GM18508 (cell line): Measurements from ENCODE around the gene SLC25A24.

Experiments
- ATAC-seq: cut with Tn5 transposase; IDR thresholded peaks from one replicate; pipeline ENCODE4 v1.9.1; 2021; ENCODE audit warnings: moderate number of reproducible peaks; ENCODE audit not compliant: insufficient read depth, unreplicated experiment

Gene SLC25A24

DNA sequence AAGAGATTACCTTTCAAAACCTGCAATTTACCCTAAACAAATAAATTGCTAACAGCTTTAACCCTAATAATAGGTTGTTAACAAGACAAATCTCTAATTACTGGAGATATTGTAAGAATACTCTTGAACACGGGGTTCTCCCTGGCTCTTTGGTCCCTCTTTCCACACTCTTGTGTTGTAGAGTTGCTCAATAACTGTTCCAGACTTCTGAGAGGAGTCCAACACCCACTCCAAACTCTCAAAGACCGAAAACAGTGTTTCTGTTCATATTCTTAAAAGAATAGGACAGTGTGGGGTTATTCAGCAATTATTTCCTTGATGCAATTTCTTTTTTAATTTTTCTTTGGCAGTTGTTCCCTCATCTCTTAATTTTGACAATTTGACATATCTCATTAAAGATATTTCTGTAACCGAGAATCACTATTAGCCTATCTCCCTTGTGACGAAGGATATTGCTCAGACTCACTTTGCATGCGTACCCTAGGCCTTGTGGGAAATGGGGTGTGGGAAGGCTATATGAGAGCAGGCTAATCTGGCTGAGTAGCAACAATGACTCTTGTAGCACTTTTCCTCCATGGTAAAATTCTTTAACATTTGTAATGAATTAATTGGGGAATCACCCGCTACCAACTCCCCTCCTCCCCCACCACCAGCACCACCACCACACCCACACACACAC, 90.7 kb downstream of the SLC25A24 start:
- ATAC-seq, result no peak

GRCh38 chr1:108108119-108108518, 92.0 kb downstream of the SLC25A24 start:
- ATAC-seq, result no peak

- ATAC-seq, result no peak
Observed at GRCh38 chr1:108107658-108108057, 92.5 kb downstream of the SLC25A24 start.

DNA sequence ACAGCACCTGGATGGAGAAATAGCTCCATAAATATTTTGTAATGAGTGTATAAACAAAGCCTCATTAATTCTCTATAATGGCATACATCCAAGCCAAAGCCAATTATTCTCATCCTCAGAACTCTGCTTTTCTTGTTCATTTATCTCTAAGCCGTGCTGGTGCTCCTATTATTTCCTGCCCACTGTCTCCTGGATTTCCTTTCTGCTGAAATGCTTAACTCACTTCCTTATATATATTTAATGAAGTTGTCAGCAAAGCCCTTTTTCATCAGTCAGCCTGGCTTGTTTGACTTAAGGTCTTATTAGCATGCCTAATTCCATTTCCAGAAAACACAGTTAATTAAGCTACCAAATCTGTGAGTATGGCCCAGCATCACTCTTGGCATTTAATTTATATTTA, 93.4 kb downstream of the SLC25A24 start:
- no peak for ATAC-seq

DNA sequence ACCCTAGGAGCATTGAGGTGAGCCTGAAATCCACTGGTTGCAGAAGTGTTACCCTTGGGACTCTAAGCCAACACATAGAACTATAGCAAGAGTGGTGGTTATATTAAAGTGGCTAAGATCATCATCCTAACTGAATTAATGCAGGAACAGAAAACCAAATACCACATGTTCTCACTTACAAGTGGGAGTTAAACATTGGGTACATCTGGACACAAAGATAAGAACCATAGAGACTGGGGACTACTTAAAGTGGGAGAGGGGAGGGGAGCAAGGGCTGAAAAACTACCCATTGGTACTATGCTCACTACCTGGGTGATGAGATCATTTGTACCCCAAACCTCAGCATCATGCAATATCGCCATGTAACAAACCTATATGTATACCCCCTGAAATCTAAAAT, 100.0 kb downstream of the SLC25A24 start:
- ATAC-seq, result no peak

GRCh38 chr1:108097018-108097417, 103.1 kb downstream of the SLC25A24 start:
- no peak for ATAC-seq

GRCh38 chr1:108096089-108096488, 104.1 kb downstream of the SLC25A24 start:
- no peak for ATAC-seq

- no peak for ATAC-seq
Observed at GRCh38 chr1:108089477-108089876, 110.7 kb downstream of the SLC25A24 start.

GRCh38 chr1:108085628-108086027, 114.5 kb downstream of the SLC25A24 start:
- no peak for ATAC-seq

DNA sequence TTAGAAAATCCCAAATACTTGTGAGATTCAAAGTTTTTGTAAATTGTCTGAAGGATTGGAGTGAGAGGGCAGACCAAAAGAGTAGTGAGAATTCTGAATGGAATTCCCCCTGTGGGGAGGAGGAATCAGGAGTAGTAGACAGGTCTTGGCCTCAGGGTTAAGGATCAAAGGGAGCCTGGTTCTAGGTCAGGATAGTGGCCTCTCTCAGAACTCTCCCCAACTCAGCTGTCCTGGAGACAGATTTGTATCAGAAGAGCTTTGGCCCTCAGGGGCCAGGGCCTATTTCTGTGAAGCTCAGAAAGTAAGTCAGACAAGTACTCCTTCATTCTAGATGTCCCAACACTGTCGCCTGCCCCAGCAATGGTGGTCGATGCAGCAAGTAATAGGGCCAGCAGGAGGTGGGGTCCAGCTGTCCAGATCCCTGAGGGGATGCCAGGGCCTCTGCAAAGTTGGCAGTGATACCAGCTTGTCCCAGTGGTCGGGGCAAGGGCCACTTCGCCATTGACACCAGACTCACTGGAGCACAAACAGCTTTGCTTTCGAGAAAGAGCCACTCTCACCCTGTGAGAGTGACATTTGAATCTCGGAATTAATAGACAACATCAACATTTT, 115.2 kb downstream of the SLC25A24 start:
- no peak for ATAC-seq
